Heart left ventricle (tissue), 13 donors: ENCODE measurements around the gene NAA40.

Source experiments
- POLR2A ChIP-seq, 2 donors: fragments of 450-650 bp; IDR thresholded peaks; one replicate each; pipeline ENCODE4 v1.6.1; 2017; ENCODE audit warnings: antibody characterized with exemption in 2 of 2, mild to moderate bottlenecking in 2 of 2, moderate library complexity in 2 of 2
- TF ChIP-seq, protein P1 (sequence below), 12 donors: fragments of 200-600 bp; sonication (generic) in 4 of 12; IDR thresholded peaks; one replicate each; pipeline versions ENCODE4 v1.5.0 to v1.8.0; 2018 to 2022; ENCODE audit warnings: antibody characterized with exemption in 12 of 12, mild to moderate bottlenecking in 5 of 12
- donor health status: ischemic (EF 13 %, LVEDD 7.1; RV severe dilation, severe dysfunction).
- donor health status: DM: no; HTN: yes; CAD: no.
- donor health status: DM: no; HTN: no; CAD: no.
- donor health status: ischemic (EF 25% LVEDD 6.9; RV normal size, moderate dysfunction).
- donor health status: ischemic (EF 25% LVEDD 5.7; RV mildly dilated, moderate dysfunction).
- donor health status: ischemic (EF 35%, LVEDD 5.7; RV mildly dilated, moderate dysfunction).
- donor health status: nonischemic (EF 11% LVEDD 7.7; RV severe dilation, severe dysfunction).
- donor health status: DM: yes; HTN: yes; CAD: no.
- donor health status: PGD.
- donor health status: ischemic (EF 29% LVEDD 5.4; RV normal size, mild dysfunction).
- donor health status: nonischemic (EF 23%, LVEDD 6.1; RV moderate dilation, normal function).

DNA sequence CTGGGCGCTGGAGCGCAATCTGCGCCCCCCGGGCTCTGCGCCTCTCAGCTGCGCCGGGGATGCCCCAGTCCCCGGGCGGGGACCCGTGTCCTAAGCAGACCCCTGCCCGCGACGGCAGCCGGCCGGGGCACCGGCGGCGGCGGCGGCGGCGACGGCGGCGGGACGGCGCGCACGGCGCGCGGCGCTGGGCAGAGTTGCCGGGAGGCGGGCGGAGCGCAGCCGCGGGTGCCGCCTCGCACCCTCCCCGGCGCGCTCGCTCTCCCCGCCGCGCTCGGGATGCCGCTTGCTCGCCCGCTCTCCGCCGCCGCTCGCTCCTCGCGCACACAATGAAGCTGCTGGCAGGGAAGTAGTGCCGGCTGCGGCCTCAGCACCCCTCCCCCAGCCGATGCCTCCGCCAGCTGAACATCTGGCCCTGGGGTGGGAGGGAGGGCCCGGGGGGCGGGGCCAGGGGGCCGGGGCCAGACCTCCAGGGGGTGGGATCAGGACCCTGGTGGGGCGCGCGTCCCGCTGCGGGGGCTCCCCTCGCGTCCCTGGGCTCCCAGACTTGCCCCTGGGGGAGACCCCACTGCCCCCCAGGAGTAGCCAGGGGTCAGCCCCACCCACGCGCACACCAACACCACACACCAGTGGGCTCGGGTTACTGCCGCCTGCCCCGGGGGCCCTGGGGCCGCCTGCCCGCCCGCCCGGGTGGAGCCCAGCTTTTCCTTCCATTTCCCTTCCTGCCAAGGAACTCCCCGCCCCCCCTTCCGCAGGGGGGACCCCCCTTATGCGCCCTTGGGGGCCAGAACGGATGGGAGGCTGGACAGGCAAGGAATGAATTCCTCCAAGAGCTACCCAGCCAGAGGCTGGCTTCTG is 21.7 kb upstream of the NAA40 start, which contains the start of gene RCOR2:
- TF ChIP-seq, protein P1, sequence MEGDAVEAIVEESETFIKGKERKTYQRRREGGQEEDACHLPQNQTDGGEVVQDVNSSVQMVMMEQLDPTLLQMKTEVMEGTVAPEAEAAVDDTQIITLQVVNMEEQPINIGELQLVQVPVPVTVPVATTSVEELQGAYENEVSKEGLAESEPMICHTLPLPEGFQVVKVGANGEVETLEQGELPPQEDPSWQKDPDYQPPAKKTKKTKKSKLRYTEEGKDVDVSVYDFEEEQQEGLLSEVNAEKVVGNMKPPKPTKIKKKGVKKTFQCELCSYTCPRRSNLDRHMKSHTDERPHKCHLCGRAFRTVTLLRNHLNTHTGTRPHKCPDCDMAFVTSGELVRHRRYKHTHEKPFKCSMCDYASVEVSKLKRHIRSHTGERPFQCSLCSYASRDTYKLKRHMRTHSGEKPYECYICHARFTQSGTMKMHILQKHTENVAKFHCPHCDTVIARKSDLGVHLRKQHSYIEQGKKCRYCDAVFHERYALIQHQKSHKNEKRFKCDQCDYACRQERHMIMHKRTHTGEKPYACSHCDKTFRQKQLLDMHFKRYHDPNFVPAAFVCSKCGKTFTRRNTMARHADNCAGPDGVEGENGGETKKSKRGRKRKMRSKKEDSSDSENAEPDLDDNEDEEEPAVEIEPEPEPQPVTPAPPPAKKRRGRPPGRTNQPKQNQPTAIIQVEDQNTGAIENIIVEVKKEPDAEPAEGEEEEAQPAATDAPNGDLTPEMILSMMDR (IDR thresholded peaks at IDR 0.05) = no peak
- TF ChIP-seq POLR2A (IDR thresholded peaks at IDR 0.05) = no peak
